ENCODE measurements around the gene CD79A. TPM values are rescaled to one million over a fixed set of nuclear protein-coding genes. Genes with fewer than 3 reads are reported as not detected.

The CD79A gene
- total RNA-seq, 1 experiment from 2014 or later, result 0.69 TPM

- no peak overlapping the region for H2AFZ ChIP-seq (ENCODE audit: low read depth, low read length, poor library complexity, severe bottlenecking)
- no peak overlapping the region for H3K4me2 ChIP-seq (ENCODE audit: low read length)
- H4K20me1 ChIP-seq (ENCODE audit: insufficient read depth), result no peaks in the 10 kb centered on the region
- peaks cover 40 to 43% of the 10 kb centered on the region in 2 experiments; a peak in 3 of 4 replicates for H3K36me3 ChIP-seq (ENCODE audit: control insufficient read depth in 1 of 2, insufficient read depth in 2 of 2, low read length in 2 of 2)
- H3K9me3 ChIP-seq (ENCODE audit: control insufficient read depth in 1 of 2, insufficient read depth in 1 of 2, low read depth in 1 of 2, low read length in 2 of 2), result no peaks in the 10 kb centered on the region
- H3K4me3 ChIP-seq (replicated peaks in 1 of 2; ENCODE audit: low read depth in 1 of 2, low read length in 2 of 2), result no peak overlapping the region
- ChIA-PET CTCF (no interaction called here), POLR2A (no interaction called here), RAD21 (ENCODE audit: low non-redundant PET in 1 of 2, low total read pairs in 2 of 2, uncharacterized antibody in 2 of 2, unreplicated experiment in 2 of 2) (no interaction called here)
- no peak for TF ChIP-seq REST (IDR thresholded peaks at IDR 0.05; ENCODE audit: low read depth)
- no peak for TF ChIP-seq EZH2 (IDR thresholded peaks at IDR 0.05)
- no peak for TF ChIP-seq CBX3 (IDR thresholded peaks at IDR 0.05; ENCODE audit: low read depth)
- TF ChIP-seq MAX (IDR thresholded peaks at IDR 0.05), result no peak
- TF ChIP-seq CTCF (IDR thresholded peaks at IDR 0.05 in 2 of 3, conservative IDR thresholded peaks at IDR 0.05 in 1 of 3; ENCODE audit: borderline replicate concordance in 1 of 3, insufficient read depth in 1 of 3, low read depth in 2 of 3, low read length in 2 of 3), result no peak
- TF ChIP-seq JUND (IDR thresholded peaks at IDR 0.05), result no peak
- no peak for TF ChIP-seq ZNF274 (IDR thresholded peaks at IDR 0.05; ENCODE audit: low read depth, low read length)
- no peak for TF ChIP-seq CEBPB (IDR thresholded peaks at IDR 0.05; ENCODE audit: low read depth)
- no peak for TF ChIP-seq ATF3 (IDR thresholded peaks at IDR 0.05)
- TF ChIP-seq POLR2A (IDR thresholded peaks at IDR 0.05; ENCODE audit: borderline replicate concordance, extremely low read depth, insufficient read depth, insufficient read length), result no peak
- no peak for TF ChIP-seq SRF (IDR thresholded peaks at IDR 0.05; ENCODE audit: low read depth)
- H3K79me2 ChIP-seq (ENCODE audit: insufficient read depth, low read length), result no peaks in the 10 kb centered on the region
- ATAC-seq (no peak), DNase-seq (ENCODE audit: low read depth, low spot score) (no peak)
- no peaks in the 10 kb centered on the region for H3K9me2 ChIP-seq (ENCODE audit: insufficient read depth)
- no TSS peak for BruUV-seq (replicated peaks)
- H3K4me1 ChIP-seq (ENCODE audit: control insufficient read depth in 1 of 2, insufficient read depth in 2 of 2, low read length in 2 of 2), result no peaks in the 10 kb centered on the region
- intact Hi-C loops (cut with micrococcal nuclease), result no loop called here
- no peak overlapping the region for H3K27ac ChIP-seq (ENCODE audit: low read depth, low read length)
- H3K9ac ChIP-seq (ENCODE audit: low read length), result no peak overlapping the region
- H3K27me3 ChIP-seq (ENCODE audit: insufficient read depth, low read length), result no peaks in the 10 kb centered on the region
Observed at GRCh38 chr19:41898235-41898634, 21.2 kb downstream of the CD79A start.

Data from HCT116 (cell line).